GM19035 (cell line): ENCODE measurements around the gene MBTPS1.

ENCODE experiments used
- ATAC-seq: cut with Tn5 transposase; IDR thresholded peaks from one replicate; pipeline ENCODE4 v1.9.1; 2021; ENCODE audit not compliant: unreplicated experiment

Gene MBTPS1

DNA sequence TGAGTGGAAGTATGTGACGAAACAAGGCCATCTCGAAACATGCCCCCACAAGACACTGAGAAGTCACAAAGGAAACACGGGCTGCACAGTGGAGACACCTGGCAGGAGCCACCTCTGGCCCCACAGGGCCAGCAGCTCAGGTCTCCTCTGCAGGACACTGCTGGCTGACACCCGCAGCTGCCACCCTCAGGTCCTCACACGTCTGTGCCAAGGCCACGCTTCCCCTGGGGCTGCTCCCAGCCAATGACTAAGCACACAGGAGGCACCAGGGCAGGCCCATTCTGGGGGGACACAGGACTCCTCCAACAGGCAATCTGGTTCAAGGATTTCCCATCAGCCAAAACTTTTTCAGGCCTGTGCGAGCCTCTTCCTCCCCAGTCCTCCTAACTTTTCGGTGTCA is 36.4 kb downstream of the MBTPS1 start:
- no peak for ATAC-seq

DNA sequence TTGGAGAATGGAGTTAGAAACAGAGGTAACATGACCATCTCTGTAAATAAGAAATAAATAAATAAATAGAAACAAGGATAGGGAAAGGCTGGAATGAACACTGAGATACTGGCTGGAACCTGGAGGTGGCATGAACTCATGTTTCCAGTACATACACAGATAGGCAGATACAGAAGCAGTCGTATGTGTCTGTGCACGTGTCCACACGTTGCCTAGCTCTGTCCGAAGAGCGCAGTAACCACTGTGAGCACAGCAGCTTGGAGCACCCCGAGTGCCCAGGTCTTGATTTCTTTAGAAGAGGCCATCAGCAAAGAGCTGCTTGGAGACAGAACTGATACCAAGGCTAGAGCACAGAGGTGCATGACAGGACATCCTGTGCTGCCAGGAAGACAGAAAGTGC is 37.1 kb downstream of the MBTPS1 start:
- no peak for ATAC-seq

DNA sequence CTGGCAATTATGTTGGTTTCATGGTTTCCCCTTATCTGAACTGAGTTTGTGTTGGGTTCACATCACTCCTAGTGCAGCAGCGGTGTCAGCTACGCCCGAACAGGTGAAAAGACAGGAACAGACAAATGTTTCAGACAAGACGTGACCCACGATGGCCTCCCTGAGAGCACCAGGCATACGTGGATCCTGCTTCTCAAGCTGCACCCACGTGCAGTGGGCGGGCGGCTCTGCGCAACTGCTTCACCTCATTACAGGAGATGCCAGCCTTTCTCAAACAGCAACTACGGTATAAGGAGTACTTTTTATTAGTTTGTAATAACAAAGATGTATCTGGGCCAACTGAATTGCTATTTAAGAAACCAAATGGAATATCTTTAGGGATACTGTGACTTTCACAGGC is 41.4 kb downstream of the MBTPS1 start:
- ATAC-seq, result no peak

DNA sequence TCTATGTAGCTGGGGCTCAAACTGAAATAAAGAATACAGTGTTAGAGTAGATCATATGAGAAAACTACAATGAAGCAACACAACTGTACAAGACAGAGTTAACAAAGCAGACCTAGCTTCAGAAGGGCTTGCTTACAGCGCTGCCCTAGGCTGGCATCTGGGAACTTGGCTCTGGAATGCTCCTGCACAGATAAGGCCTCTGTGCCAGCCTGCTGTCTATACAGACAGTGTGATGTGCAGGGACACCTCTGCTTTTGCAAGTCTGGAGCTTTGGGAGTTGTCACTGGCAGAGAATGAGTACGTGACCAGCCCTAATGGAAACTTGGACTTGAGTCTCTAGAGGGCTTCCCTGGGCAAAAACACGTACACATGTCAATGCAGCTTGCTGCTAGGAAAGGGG is 42.0 kb downstream of the MBTPS1 start:
- no peak for ATAC-seq

DNA sequence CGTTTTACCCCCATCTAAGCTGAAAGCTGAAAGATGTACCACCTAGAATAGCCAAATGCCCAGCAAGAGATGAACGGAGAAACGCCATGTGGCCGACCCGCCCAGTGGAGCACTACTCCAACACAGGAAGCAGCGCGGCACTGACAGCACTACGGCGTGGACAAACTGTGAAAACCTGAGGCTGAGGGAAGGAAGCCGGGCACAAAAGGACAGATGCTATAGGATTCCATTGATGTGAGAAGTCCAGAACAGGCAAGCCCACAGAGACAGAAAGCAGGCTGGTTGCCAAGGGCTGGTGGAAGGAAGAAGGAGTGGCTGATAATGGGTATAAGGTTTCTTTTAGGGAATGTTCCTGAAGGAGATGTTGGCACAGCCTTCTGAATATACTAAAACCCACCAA is 44.7 kb downstream of the MBTPS1 start:
- no peak for ATAC-seq

GRCh38 chr16:84071121-84071520 is 45.6 kb downstream of the MBTPS1 start:
- no peak for ATAC-seq

- no peak for ATAC-seq
Observed at GRCh38 chr16:84069540-84069939, 47.2 kb downstream of the MBTPS1 start.

DNA sequence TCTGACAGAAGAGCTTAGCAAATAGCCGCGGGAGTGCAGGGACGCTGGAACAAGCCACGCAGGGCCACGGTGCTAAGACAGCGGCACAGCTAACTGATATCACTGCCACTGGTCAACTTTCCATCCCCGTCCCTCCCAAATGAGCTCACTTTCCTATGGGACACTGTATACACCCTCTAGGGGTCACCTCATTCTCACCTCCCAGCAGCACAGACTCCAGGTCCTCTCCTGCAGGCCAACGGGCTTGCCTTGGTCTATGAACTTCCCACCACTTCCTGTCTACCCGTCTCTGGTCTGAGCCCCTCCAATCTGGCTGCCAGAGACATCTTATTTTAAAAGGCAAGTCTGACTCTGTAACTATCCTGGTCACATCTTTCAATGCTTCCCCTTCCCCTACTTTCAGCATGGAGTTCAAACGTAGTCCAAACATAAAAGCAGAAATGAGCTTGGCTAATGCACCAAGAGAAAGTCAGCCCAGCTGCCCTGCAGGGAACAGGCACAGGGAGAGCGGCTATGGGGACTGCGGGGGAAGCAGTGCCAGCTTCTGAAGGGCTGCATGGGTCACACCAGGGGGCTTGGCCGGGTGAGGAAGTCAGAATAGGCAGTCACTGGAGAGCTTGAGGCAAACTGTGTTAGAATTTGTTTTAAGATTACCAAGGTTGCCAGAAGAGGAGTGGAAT is 47.8 kb downstream of the MBTPS1 start:
- no peak for ATAC-seq

GRCh38 chr16:84068041-84068440 is 48.7 kb downstream of the MBTPS1 start:
- ATAC-seq, result no peak

DNA sequence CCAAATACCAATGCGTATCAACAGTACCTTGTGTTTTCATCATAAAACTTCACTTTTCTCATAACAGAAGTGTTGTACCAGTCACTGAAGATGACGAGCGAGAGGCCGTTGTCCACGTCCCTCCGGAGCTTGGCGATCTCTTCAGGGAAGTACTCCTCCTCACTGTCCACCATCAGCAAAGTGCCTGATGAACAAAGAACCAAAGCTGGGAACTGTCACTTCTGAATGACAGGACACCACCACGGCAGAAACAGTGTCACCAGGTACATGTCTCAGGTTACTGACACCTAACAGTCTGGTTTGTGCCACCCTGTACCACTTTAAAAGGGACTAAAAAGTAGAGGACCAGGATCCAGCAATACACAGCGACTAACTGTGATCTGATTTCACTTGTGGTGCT is 49.1 kb downstream of the MBTPS1 start:
- ATAC-seq, result no peak

- no peak for ATAC-seq
Observed at GRCh38 chr16:84065536-84066132, 51.1 kb downstream of the MBTPS1 start.

- ATAC-seq, result no peak
Observed at GRCh38 chr16:84063980-84064379, 52.8 kb downstream of the MBTPS1 start.

DNA sequence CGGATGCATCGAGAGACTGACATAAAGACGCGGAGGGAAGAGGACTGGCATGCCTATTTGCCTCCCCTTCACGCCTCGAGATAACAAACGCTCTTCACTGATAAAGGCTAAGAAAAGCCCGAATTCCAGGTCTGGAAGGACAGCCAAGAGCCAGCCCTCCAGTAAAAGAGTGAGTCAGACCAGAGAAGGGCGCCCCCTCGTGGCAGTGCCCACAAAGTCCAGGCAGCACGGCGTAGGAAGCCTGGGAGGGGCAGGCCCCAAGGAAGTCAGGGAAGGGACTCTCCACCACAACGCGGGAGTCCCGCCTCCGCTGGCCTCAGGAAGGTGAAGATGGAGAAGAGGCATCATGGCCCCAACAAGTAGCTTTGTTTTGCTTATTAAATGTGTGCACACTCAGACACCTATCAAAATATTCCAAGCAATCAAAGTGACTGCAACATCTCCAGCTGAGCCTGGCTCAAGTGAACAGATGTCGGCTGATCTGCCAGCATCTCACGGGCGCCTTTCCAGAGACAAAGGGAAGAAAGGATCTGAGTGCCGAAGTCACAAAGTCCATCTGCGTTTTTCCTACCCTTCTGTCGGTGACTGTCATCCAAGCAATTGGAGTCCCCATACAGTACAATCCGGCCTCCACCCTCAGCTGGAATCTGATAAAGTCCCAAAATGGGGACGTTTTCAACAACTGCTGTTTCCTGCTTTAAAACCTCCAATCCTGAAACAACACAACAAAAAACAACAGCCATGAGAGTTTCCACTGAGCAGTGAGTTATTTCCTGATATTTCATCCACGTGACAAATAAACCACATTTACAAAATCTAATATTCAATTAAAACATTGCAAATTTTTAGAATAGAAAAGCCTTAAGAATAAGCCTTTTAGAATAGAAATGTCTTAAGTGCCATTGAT is 53.8 kb downstream of the MBTPS1 start:
- ATAC-seq, result no peak

DNA sequence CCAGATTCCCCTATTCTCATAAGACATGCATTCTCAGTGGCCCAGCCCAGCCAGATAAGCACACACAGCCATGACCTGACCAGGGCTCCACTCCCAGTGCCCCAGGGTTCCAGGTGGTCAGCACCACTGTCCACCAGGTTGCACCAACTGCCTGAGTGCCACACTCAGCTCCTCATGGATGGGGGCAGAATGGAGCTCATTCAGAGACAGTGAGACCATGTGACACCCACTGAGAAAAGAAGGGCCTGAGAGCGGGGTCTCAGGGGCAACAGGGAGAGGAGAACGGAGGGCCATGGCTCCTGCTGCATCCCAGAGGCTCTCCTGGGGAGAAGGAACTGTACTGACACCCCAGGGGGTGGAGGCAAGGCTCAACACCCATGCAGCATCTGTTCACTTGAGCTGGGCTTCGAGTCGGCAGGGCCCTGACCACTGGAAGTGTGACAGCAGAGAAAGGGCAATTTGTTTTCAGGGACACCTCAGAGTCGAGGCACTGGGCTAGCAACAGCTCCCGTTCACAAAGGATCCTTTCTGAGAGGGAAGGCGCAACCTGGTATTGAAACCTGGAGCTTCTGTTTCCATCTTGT is 55.4 kb downstream of the MBTPS1 start:
- ATAC-seq, result no peak

DNA sequence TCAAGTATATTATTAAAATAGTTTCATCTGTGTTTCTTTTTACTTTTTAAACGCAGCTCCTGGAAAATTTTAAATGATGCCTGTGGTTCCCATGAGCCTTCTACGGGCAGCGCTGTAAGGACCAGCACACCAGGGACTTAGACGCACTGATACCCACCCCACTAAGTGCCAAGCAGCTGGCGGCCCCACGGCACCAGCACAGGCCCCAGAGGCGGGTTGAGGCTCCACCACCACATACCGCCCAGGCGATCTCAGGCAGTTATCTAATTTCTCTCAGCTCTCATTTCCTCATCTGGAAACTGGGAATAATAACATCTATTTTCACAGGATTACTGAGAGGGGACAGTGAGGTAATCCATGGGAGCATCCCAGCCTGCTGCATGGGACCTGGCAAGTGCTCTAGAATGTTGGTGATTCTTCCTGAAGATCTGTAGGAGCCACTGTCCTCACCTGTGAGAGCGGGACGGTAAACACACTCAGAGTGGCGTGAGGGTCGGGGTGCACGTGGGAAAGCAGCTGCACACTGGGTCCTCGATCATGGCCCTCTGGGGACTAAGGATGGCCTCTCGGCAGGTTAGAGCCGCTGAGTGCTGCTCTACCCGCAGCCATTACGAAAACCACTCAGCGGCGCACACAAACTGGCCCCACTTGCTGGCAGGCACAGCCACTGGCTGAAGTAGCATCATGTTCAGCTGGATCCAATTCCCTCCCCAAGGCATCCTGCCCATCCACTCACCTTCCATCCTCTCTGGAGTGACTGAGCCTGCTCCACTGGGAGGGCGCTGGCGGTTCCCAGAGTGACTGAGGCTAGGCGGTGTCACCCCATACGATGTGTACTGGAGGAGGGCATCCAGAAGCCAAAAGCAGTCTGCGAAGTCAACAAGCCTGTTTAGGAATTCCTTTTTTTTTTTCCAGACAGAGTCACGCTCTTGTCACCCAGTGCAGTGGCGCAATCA is 56.5 kb downstream of the MBTPS1 start:
- ATAC-seq, result no peak

DNA sequence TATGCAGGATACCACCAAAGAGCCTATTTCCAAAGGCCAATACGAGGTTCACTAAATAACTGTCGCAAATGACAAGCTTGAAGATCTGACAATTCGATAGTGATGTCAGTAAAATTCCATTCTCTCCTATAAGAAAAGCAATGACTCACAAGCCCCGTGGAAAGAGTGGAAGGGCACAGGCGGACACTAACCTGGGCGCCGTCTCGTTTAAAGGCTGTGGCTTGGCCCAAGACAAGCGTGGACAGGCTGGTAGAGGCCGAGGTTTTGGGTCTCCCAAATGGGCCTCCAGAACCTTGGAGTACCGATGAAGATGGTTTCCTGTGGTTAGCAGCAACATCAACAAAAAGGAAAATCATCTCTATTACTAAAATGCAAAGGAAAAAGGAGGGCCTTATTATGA is 57.6 kb downstream of the MBTPS1 start:
- ATAC-seq, result no peak

GRCh38 chr16:84058664-84059063 is 58.1 kb downstream of the MBTPS1 start:
- ATAC-seq, result no peak

- ATAC-seq, result no peak
Observed at GRCh38 chr16:84058211-84058610, 58.5 kb downstream of the MBTPS1 start.

- no peak for ATAC-seq
Observed at GRCh38 chr16:84056933-84057332, 59.8 kb downstream of the MBTPS1 start.

- ATAC-seq, result no peak
Observed at GRCh38 chr16:84055801-84056634, 60.7 kb downstream of the MBTPS1 start.
